H1 (cell line): Measurements from ENCODE around the gene CXCL12. TPM values are rescaled to one million over a fixed set of nuclear protein-coding genes. Genes with fewer than 3 reads are reported as not detected.

Experiments used
- polyA plus RNA-seq, 7 experiments: library from polyadenylated mRNA; depleted of rRNA in 3 of 7; stranded (reverse) in 5 of 7; unstranded in 2 of 7; fragments of >200 nt in 5 of 7; fragments of 200-250 nt in 2 of 7; gene quantifications; 1 replicate in 5 of 7; 2 replicates in 1 of 7; 4 replicates in 1 of 7; pipeline versions ENCODE4 v1.2.1 to v1.2.3, GENCODE V29; 2011 to 2013; ENCODE audit warnings: missing spikeins in 2 of 7, mixed read lengths in 2 of 7
- total RNA-seq: library from RNA; stranded (reverse); fragmentation: NEBNext Ultra II Directional; extraction: Animal tissue kit (Norgen Biotek cat#: 25700); gene quantifications from 2 replicates; pipeline ENCODE4 v1.2.1, GENCODE V29; 2021
- TF ChIP-seq, protein P1 (sequence below), 3 experiments: IDR thresholded peaks; 1 replicate in 2 of 3; 2 replicates in 1 of 3; pipeline versions ENCODE4 v1.5.1 to v1.6.1; 2011; ENCODE audit warnings: low read length in 3 of 3, mild to moderate bottlenecking in 3 of 3, inconsistent platforms in 2 of 3, low read depth in 1 of 3, moderate library complexity in 1 of 3; ENCODE audit not compliant: insufficient read depth in 1 of 3; ENCODE audit errors: control extremely low read depth in 1 of 3
- TF ChIP-seq, protein P2 (sequence below): IDR thresholded peaks from 2 replicates; pipeline ENCODE4 v1.6.1; 2012; ENCODE audit warnings: inconsistent platforms

The CXCL12 gene
- total and polyA plus RNA-seq, 2 of the 8 experiments (the other 6 are each of a cell fraction or from before 2014, with no cell fraction given) = 51.4 to 53.8 TPM

- TF ChIP-seq, protein P1, sequence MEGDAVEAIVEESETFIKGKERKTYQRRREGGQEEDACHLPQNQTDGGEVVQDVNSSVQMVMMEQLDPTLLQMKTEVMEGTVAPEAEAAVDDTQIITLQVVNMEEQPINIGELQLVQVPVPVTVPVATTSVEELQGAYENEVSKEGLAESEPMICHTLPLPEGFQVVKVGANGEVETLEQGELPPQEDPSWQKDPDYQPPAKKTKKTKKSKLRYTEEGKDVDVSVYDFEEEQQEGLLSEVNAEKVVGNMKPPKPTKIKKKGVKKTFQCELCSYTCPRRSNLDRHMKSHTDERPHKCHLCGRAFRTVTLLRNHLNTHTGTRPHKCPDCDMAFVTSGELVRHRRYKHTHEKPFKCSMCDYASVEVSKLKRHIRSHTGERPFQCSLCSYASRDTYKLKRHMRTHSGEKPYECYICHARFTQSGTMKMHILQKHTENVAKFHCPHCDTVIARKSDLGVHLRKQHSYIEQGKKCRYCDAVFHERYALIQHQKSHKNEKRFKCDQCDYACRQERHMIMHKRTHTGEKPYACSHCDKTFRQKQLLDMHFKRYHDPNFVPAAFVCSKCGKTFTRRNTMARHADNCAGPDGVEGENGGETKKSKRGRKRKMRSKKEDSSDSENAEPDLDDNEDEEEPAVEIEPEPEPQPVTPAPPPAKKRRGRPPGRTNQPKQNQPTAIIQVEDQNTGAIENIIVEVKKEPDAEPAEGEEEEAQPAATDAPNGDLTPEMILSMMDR (IDR thresholded peaks at IDR 0.05; ENCODE audit: control extremely low read depth in 1 of 3, insufficient read depth in 1 of 3, low read depth in 1 of 3, low read length in 3 of 3) = no peak
- TF ChIP-seq, protein P2, sequence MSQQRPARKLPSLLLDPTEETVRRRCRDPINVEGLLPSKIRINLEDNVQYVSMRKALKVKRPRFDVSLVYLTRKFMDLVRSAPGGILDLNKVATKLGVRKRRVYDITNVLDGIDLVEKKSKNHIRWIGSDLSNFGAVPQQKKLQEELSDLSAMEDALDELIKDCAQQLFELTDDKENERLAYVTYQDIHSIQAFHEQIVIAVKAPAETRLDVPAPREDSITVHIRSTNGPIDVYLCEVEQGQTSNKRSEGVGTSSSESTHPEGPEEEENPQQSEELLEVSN = no peak
- TF ChIP-seq, all 59 proteins: peak for 0
These were observed 15.0 kb downstream of the CXCL12 start (continued) for GRCh38 chr10:44369854-44370253.
